Uterus (tissue), 4 donors: Measurements from ENCODE around the gene PRKCD. TPM values are rescaled to one million over a fixed set of nuclear protein-coding genes. Genes with fewer than 3 reads are reported as not detected.

ENCODE experiments used
- DNase-seq, 2 donors: peaks; one replicate each; pipeline ENCODE4 v3.0.0-alpha.2; 2019 to 2020
- H3K27ac ChIP-seq, 2 donors: fragments of 200-600 bp; sonication (generic); 1 replicate in 1 of 2; 2 replicates in 1 of 2; pipeline ENCODE4 v1.5.1; 2016 to 2018
- H3K27me3 ChIP-seq, 2 donors: fragments of 200-600 bp; sonication (generic); one replicate each; pipeline ENCODE4 v1.5.1; 2018 to 2019; ENCODE audit warnings: control low read depth in 1 of 2
- H3K36me3 ChIP-seq, 2 donors: fragments of 200-600 bp; sonication (generic); one replicate each; pipeline ENCODE4 v1.5.1; 2019; ENCODE audit warnings: control low read depth in 1 of 2
- H3K4me1 ChIP-seq, 2 donors: fragments of 200-600 bp; sonication (generic); one replicate each; pipeline ENCODE4 v1.5.1; 2018 to 2019; ENCODE audit warnings: control low read depth in 1 of 2
- H3K4me3 ChIP-seq, 2 donors: fragments of 200-600 bp; sonication (generic); 1 replicate in 1 of 2; 2 replicates in 1 of 2; pipeline ENCODE4 v1.5.1; 2018 to 2019; ENCODE audit warnings: mild to moderate bottlenecking in 1 of 2
- H3K9me3 ChIP-seq, 2 donors: fragments of 200-600 bp; sonication (generic); one replicate each; pipeline ENCODE4 v1.5.1; 2019; ENCODE audit warnings: control low read depth in 1 of 2
- CTCF ChIP-seq, 4 experiments: fragments of 200-600 bp in 2 of 4; fragments of 450-650 bp in 2 of 4; sonication (generic) in 2 of 4; IDR thresholded peaks; one replicate each; pipeline ENCODE4 v1.5.1; 2016 to 2019; ENCODE audit warnings: antibody characterized with exemption in 4 of 4, mild to moderate bottlenecking in 2 of 4, moderate library complexity in 1 of 4
- POLR2A ChIP-seq, 2 donors: fragments of 450-650 bp; IDR thresholded peaks; one replicate each; pipeline ENCODE4 v1.6.1; 2016; ENCODE audit warnings: antibody characterized with exemption in 2 of 2, mild to moderate bottlenecking in 1 of 2, moderate library complexity in 1 of 2
- intact Hi-C: fragments of 100-400 bp; cut with DNase I; formaldehyde crosslinking; loops from one replicate; pipeline ENCODE4 v1.15.1; 2023; ENCODE audit warnings: low total_unique reads
- total RNA-seq, 4 donors: library from RNA; depleted of rRNA in 3 of 4; stranded (reverse); fragments of >200 nt in 3 of 4; gene quantifications; one replicate each; pipeline versions ENCODE4 v1.1.0 to v1.2.4, GENCODE V29; 2014 to 2023
- donor health status: DM: yes; HTN: yes; CAD: no.

PRKCD gene
- total RNA-seq, 4 donors from 2014 or later = under 0.01 to 16.8 (median 12.6) TPM

DNA sequence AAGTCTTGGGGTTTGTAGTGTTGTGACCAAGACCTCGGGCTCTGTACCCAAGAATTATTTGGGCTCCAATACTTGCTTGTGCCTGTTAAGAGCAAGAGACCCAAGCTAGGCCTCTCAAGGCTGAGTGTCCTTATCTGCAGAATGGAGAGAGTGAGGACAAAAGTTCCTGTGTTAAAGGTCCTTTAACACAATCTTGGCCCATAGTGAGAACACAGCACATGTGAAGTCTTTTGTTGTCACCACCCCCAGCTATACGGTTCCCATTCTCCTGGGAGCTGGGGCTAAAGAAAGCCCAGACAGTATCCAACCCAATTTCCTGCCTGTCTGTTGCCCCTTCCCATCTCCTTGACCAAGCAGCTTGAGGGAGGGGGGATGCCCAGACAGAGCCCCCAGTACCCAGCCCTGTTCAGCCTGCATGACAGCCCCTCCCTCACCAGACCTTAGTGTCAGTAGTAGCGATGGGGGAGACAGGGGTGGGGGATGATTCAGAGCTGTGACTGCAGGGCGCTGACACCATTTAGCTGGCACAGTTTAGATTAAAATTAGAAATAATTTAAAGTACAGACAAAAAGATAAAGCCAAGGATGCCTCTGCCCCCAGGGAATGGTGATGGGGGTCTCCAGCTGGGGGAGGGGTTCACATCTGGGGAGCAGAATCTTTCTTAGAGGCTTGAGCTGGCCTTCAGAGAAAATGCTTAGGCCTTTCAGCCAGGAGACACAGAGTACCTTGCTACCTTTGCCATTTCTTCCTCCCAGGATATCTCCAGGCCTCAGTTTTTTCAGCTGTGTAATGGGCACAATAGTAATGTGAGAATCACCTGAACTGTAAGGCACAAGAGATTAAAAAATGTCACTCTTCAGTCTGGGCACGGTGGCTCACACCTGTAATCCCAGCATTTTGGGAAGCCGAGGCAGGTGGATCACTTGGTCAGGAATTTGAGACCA is 2.7 kb downstream of the PRKCD start:
- no peak for DNase-seq
- no peak overlapping the region for H3K4me3 ChIP-seq
- H3K4me1 ChIP-seq = peaks cover 0 to 4% of the 10 kb centered on the region in 2 donors
- H3K27ac ChIP-seq = no peak overlapping the region
- TF ChIP-seq POLR2A (IDR thresholded peaks at IDR 0.05) (no peak), CTCF (IDR thresholded peaks at IDR 0.05) (no peak)
- intact Hi-C loops = no loop called here
- no peaks in the 10 kb centered on the region for H3K27me3 ChIP-seq
- no peaks in the 10 kb centered on the region for H3K36me3 ChIP-seq
- no peaks in the 10 kb centered on the region for H3K9me3 ChIP-seq

DNA sequence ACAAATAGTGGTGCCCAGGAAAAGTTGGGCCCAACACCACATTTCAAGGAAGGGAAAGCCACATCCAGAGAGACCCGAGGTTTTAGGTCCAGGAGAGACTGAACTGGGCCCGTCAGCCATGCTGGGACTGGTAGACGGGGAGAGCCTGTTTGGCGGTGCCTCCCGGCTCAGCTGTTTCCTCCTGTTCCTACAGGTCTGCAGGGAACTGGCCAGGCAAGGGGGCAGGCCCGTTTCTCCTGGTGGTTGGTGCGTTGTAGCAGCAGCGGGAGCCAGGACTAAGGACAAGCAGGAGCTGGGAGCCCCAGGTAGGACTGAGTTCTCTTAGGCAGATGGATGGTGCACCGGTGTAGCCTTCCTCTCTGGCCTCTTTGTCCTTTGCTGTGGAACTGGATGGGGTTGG is 3.9 kb downstream of the PRKCD start:
- Histone ChIP-seq H3K9me3 (no peaks in the 10 kb centered on the region), H3K4me3 (no peak overlapping the region), H3K27me3 (no peaks in the 10 kb centered on the region), H3K4me1 (peaks cover 0 to 4% of the 10 kb centered on the region in 2 donors), H3K27ac (no peak overlapping the region), H3K36me3 (no peaks in the 10 kb centered on the region)
- intact Hi-C loops = no loop called here
- TF ChIP-seq CTCF (IDR thresholded peaks at IDR 0.05) (no peak), POLR2A (IDR thresholded peaks at IDR 0.05) (no peak)
- DNase-seq = no peak

GRCh38 chr3:53166206-53166605 is 5.2 kb downstream of the PRKCD start:
- H3K27ac ChIP-seq = no peak overlapping the region
- no peaks in the 10 kb centered on the region for H3K4me1 ChIP-seq
- intact Hi-C loops = no loop called here
- no peak overlapping the region for H3K4me3 ChIP-seq
- H3K9me3 ChIP-seq = no peaks in the 10 kb centered on the region
- TF ChIP-seq POLR2A (IDR thresholded peaks at IDR 0.05) (no peak), CTCF (IDR thresholded peaks at IDR 0.05) (no peak)
- no peak for DNase-seq
- no peaks in the 10 kb centered on the region for H3K36me3 ChIP-seq
- H3K27me3 ChIP-seq = no peaks in the 10 kb centered on the region

DNA sequence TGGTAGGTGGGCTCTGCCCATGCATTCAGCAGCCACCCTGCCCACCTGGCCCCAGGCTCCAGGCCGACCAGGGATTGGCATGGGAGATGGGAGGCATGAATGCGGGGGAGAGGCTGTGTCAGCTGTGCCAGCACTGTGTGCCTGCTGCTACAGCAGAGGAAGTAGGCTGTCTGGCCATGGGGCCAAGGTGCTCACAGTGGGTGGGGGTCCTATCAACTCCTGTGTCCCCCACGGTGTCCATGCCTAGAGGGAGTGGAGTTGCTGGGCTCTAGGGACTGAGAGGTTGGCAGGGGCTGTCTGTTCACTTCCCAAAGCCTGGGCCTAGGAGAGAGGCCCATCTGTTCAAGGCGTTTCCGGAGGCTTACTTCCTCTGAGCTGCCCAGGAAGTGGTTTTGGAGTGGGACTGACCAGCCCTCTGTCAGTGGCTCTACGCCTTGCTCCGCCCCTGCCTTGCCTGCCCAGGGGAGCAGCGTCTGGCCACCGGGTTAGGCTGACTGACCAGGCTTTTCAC is 5.8 kb downstream of the PRKCD start:
- intact Hi-C loops = no loop called here
- H3K4me3 ChIP-seq = no peak overlapping the region
- no peaks in the 10 kb centered on the region for H3K9me3 ChIP-seq

More for the DNA sequence above, 5.8 kb downstream of the PRKCD start:
- no peaks in the 10 kb centered on the region for H3K4me1 ChIP-seq
- DNase-seq = peak; percentile 25 to 36
- H3K36me3 ChIP-seq = no peaks in the 10 kb centered on the region
- no peaks in the 10 kb centered on the region for H3K27me3 ChIP-seq
- H3K27ac ChIP-seq = no peak overlapping the region
- no peak for TF ChIP-seq CTCF (IDR thresholded peaks at IDR 0.05)
- TF ChIP-seq POLR2A (IDR thresholded peaks at IDR 0.05) = no peak
